Fibroblast of villous mesenchyme (primary cell): Measurements from ENCODE around the gene RPS6KA2. TPM values are rescaled to one million over a fixed set of nuclear protein-coding genes. Genes with fewer than 3 reads are reported as not detected.

Experiments
- DNase-seq: peaks from one replicate; pipeline ENCODE4 v3.0.0-alpha.2; 2010; ENCODE audit warnings: low read depth
- H3K4me3 ChIP-seq: 2 replicates; pipeline ENCODE4 v1.5.1; 2011; ENCODE audit warnings: low read depth, mild to moderate bottlenecking, low read length
- total RNA-seq: library from RNA; depleted of rRNA; stranded (reverse); fragments of >200 nt; gene quantifications from 2 replicates; pipeline ENCODE4 v1.2.3, GENCODE V29; 2012
- TF ChIP-seq, protein P1 (sequence below): IDR thresholded peaks from 2 replicates; pipeline ENCODE4 v1.5.1; 2012; ENCODE audit warnings: low read depth, mild to moderate bottlenecking, low read length; ENCODE audit not compliant: insufficient read depth

Gene RPS6KA2
- total RNA-seq, 1 donor: 15.5 TPM

DNA sequence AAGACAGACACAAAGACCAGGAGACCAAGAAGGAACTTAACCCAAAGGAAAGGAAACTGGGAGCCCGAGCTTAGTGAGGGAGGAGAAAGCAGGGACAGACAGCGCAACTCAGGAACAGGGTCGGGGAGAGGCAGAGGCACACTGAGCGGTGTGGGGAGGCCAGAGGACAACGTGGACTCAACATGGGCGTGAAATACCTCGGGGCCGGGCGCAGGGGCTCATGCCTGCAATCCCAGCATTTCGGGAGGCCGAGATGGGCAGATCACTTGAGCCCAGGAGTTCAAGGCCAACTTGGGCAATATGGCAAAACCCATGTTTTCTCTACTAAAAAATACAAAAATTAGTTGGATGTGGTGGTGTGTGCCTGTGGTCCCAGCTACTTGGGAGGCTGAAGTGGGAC lies 5.7 kb upstream of the RPS6KA2 start:
- no peak for DNase-seq
- H3K4me3 ChIP-seq: no peak overlapping the region
- TF ChIP-seq, protein P1, sequence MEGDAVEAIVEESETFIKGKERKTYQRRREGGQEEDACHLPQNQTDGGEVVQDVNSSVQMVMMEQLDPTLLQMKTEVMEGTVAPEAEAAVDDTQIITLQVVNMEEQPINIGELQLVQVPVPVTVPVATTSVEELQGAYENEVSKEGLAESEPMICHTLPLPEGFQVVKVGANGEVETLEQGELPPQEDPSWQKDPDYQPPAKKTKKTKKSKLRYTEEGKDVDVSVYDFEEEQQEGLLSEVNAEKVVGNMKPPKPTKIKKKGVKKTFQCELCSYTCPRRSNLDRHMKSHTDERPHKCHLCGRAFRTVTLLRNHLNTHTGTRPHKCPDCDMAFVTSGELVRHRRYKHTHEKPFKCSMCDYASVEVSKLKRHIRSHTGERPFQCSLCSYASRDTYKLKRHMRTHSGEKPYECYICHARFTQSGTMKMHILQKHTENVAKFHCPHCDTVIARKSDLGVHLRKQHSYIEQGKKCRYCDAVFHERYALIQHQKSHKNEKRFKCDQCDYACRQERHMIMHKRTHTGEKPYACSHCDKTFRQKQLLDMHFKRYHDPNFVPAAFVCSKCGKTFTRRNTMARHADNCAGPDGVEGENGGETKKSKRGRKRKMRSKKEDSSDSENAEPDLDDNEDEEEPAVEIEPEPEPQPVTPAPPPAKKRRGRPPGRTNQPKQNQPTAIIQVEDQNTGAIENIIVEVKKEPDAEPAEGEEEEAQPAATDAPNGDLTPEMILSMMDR: no peak

DNA sequence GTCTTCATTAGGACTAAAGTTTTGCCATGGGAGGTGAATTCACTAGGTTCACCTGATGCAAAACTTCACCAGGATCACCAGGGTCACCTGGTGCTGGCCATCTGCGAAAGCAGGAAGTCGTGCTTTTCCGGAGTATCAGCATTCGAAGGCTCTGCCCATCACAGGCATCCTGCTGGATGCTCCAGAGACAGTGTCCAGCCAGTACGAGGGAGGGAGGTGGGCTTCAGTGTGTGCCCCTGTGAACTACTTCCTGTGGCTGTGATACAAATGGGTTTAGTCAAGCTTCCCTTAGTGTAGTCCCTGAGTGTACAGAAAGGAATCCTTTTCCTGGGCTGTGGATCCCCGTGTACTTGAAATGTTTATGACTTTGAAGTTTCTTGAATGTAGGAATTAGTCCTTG lies 3.4 kb upstream of the RPS6KA2 start:
- DNase-seq: no peak
- TF ChIP-seq, protein P1: no peak
- H3K4me3 ChIP-seq: no peak overlapping the region

DNA sequence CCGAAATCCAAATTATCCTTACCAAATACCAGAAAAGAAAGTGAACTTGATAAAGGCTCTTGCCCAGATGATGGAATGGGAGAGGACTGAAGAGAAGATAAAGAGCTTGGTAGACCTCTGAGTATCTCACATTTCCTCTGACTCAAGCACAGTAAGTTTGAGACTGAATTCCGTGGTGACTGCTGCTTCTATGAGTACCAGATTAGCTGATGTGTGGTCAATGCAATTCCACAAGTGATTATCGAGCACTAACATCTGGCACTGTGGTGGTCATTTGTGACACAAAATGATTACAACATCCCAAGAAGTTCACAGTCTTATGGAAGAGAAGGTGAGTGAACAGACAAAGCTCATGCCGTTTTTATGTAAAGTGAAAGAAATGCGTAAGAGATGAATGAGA lies 2.6 kb upstream of the RPS6KA2 start:
- TF ChIP-seq, protein P1: no peak
- no peak overlapping the region for H3K4me3 ChIP-seq
- DNase-seq: peak; percentile 32

DNA sequence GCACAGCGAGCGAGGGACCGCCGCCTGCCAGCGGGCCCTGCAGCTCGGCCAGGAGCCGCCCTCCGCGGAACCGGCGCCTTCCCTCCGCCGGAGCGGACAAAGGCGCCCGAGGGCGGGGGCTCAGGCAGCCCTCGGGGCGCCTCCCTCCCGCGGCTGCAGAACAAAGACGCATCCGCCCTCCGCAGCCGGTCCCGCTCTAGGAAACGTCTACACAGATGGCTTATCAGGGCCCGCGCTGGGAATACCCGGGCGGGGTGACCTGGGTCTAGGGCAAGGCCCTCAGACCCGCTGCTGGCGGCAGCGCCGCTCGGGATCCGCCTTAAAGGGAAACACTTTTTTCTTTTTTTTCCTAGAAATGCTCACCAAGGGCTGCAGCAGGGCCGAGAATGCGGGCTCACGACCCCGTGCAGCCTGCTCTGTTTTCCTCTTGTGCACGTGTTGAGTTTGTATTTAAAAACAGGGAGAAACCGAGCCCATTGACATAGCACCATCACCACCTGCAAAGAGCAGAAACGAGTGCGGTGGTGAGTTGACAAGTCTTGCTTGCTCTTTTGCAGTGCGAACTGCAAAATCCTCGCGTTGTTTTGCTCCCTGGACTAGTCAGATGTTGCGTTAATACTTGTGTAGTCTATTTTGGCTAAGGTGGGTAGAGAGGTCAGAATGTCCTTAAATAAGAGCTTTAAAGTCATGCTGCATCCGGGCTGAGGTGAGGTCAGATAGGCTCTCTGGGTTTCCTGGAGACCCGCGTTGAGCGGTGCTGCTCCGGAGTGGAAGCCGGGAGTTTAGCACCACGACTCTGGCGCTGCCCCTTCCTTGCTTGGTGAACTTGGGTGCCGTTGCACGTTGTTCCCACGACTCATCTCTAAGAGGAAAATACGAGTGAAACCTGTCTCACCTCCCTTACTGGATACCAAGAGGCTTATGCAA lies 1.1 kb upstream of the RPS6KA2 start:
- peak overlapping the region; percentile 71 for H3K4me3 ChIP-seq
- TF ChIP-seq, protein P1: no peak
- peak; percentile 50 for DNase-seq

DNA sequence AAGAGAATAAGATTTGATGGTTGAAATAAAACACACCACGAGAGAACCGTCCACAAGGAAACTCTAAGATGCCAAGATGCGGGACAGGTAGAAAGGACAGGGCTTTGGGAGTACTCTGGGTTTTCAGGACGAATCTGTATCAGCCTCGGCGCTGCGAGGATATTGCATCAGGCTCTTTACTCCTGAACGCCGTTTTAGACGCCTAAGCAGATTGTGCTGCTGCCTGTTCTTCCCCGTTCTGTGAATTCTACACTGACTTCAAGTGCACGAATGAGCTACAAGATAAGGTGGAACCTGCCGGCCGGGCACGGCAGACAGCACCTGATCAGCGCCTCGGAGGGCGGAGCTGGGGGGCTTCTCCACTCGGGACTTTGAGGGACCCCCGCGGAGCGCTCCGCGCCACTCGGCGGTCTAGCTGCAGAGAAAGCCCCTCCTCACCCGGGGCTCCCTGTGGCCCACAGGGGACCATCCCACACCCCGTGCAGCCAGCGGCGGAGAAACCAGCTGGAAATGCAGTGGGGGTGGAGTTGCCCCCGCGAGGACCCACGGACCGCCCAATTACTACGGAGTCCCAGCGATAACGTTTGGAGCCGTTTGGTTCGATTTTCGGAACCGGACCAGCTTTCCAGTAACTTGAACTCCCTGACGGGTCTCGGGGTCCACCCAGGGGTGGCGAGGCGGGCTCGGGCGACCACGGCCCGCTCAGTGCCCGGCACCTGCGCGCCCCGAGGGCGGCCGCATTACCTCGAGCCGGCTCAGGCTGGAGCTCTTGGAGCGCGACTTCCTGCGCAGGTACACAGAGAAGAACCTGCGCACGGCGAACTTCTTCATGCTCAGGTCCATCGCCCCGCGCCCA lies 646 bp downstream of the RPS6KA2 start:
- H3K4me3 ChIP-seq: peak overlapping the region; percentile 89
- TF ChIP-seq, protein P1: no peak
- peak; percentile 58 for DNase-seq

DNA sequence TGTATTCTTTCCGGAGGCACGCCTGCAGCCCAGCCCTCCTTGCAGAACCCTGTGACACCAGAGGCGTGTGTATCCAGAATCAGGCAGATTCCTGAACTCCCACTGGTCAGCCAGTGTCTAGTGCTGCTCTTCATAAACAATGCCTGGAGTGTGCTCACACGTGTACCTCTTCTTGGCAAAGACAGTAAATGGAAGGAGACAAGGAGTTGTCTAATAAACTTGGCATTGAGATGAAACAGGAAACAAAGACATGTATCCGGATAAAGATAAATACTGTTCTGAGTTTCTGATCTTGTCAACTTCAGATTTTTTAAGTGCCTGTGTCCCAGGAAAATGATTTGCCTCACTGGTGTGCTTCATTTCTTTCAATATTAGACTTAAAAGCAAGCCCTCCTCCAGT lies 1.7 kb downstream of the RPS6KA2 start:
- DNase-seq: peak; percentile 69
- peak overlapping the region; percentile 89 for H3K4me3 ChIP-seq
- TF ChIP-seq, protein P1: no peak
